Epithelial cell of esophagus (primary cell): ENCODE measurements around the gene HOXA9.

Experiments
- DNase-seq: peaks from one replicate; pipeline ENCODE4 v3.0.0; 2010; ENCODE audit warnings: low read depth
- H3K4me3 ChIP-seq: 2 replicates; pipeline ENCODE4 v1.5.1; 2011; ENCODE audit warnings: mild to moderate bottlenecking, low read length, control low read depth
- TF ChIP-seq, protein P1 (sequence below): IDR thresholded peaks from 2 replicates; pipeline ENCODE4 v1.5.1; 2011; ENCODE audit warnings: low read depth, mild to moderate bottlenecking, low read length, control low read depth, inconsistent platforms; ENCODE audit not compliant: insufficient read depth; ENCODE audit errors: missing control alignments

The HOXA9 gene

GRCh38 chr7:27116962-27117886, 48.1 kb downstream of the HOXA9 start:
- H3K4me3 ChIP-seq, result no peak overlapping the region
- TF ChIP-seq, protein P1, sequence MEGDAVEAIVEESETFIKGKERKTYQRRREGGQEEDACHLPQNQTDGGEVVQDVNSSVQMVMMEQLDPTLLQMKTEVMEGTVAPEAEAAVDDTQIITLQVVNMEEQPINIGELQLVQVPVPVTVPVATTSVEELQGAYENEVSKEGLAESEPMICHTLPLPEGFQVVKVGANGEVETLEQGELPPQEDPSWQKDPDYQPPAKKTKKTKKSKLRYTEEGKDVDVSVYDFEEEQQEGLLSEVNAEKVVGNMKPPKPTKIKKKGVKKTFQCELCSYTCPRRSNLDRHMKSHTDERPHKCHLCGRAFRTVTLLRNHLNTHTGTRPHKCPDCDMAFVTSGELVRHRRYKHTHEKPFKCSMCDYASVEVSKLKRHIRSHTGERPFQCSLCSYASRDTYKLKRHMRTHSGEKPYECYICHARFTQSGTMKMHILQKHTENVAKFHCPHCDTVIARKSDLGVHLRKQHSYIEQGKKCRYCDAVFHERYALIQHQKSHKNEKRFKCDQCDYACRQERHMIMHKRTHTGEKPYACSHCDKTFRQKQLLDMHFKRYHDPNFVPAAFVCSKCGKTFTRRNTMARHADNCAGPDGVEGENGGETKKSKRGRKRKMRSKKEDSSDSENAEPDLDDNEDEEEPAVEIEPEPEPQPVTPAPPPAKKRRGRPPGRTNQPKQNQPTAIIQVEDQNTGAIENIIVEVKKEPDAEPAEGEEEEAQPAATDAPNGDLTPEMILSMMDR, result no peak
- no peak for DNase-seq

- H3K4me3 ChIP-seq, result peak overlapping the region; percentile 42
- no peak for DNase-seq
- TF ChIP-seq, protein P1, result no peak
These were observed 49.0 kb downstream of the HOXA9 start for GRCh38 chr7:27116031-27116961.

DNA sequence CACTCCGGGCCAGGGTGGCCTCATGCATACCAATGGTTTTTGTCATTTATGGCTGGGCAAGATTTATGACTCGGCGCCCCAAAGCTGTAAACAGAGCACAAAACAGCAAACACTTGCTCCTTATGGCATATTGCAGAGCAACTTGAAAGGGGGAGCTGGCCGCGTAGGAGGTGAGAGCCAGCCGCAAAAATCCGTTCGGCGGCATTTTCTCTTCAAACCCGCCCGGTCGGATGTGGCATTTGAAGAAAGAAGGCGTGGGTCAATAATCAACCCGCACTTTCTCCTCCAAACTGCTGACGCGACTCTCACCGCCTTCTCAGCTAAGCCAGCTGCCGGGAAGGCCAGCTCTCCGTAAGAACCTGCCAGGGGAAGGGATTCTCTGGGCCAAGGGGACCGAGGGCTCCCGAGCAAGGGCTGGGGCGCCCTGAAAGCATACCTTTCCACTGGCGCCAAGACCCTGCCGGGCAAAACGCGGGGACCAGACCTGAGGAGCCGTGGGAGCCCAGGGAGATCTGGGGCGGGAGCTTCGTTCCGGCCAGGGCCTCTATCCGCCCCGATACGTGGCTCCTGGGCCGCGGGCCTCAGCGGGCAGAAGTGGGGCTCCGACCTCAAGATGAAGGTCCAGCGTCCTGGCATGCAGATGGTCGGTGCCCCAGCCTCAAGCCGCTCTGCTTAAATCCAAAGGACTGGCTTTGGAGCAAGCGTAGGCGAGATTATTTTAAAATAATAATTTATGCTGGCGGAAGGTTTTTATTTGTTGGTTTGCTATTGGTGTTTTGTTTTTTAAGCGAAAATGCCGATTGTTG, 49.9 kb downstream of the HOXA9 start:
- H3K4me3 ChIP-seq, result peak overlapping the region; percentile 42
- peak; percentile 64 for DNase-seq
- TF ChIP-seq, protein P1, result no peak

- peak overlapping the region; percentile 42 for H3K4me3 ChIP-seq
- no peak for DNase-seq
These were observed 50.5 kb downstream of the HOXA9 start for GRCh38 chr7:27114881-27115220.

DNA sequence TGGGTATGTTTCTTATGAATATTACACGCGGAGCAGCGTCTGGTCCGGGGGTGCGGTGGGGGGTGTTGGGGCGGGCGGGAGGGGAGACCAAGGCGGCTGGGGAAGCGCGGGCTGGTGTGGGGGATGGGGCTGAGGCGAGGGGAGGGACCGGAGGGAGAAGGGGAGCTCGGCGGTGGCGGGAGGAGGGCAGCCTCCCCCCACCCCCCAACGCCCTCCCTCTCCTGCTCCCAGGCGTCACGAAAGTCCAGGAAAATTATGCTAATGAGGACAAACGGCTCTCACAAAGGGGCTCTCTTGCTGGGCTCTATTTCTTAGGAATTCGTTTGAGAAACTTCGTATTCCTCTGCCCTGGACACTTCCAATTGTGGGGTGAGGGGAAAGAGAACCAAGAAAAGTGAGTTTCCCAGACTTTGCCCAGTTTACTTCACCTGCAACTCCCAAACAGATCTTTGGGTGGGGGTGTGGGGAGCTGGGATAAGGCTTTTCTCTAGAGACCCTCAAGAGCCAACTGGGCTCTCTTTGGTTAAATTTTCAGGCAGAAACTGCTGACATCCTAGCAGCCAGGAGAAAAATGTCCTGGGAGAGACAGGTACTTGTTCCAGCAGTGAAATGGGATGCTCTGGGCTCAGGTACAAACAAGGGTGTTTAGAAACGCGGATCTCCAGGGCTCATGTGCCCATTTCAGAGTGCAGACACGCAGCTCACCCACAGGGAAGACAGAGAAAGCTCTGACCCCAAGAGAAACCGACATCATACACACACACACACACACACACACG, 51.2 kb downstream of the HOXA9 start:
- peak overlapping the region; percentile 51 for H3K4me3 ChIP-seq
- TF ChIP-seq, protein P1, result no peak

More at GRCh38 chr7:27114881-27115220, 50.5 kb downstream of the HOXA9 start:
- TF ChIP-seq, protein P1, result no peak

More for the DNA sequence above, 51.2 kb downstream of the HOXA9 start:
- no peak for DNase-seq
